HuH-7 (cell line): ENCODE results near the gene SUMF2.
"Not testable (repeated sequence)": the region's sequence is repeated elsewhere in the genome, so short reads cannot be mapped to it uniquely, and the experiment has no call there.

Experiments
- DNase-seq: peaks from one replicate; pipeline ENCODE4 v3.0.0; 2011; ENCODE audit warnings: low spot score

The SUMF2 gene

GRCh38 chr7:56063882-56064625, at the start of gene SUMF2:
Gene SUMF2, plus strand, starts transcription at chr7:56064286. Its CDS starts 26 bp downstream, at chr7:56064312.
- peak; percentile 99 for DNase-seq

- not testable (repeated sequence) for DNase-seq
Observed at GRCh38 chr7:56017015-56017414, 47.1 kb upstream of the SUMF2 start.

GRCh38 chr7:56019501-56019900, 44.6 kb upstream of the SUMF2 start:
- no peak for DNase-seq

DNA sequence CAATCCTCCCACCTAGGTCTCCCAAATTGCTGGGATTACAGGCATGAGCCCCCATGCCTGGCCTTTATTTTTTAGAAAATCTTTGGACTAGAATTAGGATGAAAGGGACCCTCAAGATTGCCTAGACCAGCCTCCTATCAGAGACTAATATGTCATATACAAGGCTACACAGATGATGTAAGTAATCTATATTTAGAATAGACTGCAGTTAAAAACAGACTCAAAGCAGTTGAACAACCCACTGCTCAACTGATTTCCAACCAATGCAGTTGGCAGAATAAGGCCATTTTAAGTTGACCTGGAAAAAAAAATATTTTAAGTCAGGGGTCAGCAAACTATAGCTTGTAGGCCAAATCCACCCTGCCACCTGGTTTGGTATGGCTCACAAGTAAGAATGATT, 40.6 kb upstream of the SUMF2 start:
- no peak for DNase-seq

DNA sequence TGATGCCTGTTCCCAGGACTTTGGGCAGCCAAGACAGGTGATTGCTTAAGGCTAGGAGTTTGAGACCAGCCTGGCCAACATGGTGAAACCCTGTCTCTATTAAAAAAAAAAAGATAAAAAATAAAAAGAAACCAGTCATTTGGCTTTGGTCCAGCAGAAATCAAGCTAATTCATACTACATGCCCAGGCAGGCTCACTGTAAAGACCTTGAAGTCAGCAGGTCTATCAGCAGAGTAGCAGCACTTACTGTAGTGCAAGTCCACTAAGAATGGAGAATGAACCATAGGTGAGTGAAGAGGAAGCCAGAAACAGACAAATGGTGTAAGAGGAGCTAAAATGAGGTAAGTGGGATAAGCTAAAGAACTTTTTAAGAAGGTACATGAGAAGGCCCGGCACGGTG, 37.5 kb upstream of the SUMF2 start:
- no peak for DNase-seq

DNA sequence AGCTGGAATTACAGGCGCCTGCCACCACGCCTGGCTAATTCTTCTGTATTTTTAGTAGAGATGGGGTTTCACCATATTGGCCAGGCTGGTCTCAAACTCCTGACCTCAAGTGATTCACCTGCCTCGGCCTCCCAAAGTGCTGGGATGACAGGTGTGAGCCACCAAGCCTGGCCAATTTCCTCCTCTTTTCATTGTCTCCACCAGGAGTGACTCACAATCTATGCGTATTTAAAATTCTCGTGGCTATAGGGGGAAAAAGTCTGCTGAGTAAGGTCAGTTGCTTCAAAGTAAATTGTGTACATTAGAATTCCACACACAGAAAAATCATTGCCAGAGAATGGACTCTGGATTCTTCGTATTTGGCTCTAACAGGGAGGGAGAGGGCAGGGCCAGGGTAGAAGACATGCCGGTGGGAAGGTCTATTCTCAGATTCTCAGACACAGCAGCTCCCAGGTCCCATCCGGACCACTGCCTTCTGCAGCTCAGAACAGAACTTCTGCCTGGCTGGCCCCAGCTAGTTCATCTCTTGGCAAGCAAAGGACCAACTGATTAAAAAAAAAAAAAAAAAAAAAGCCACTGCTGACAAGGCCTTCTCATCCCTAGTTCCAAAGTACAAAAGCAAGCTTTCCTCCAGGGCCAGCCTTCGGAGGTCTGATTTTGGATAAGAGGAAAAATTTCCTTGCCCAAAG, 35.0 kb upstream of the SUMF2 start:
- DNase-seq: peak; percentile 76

- no peak for DNase-seq
Observed at GRCh38 chr7:56030340-56030739, 33.7 kb upstream of the SUMF2 start.

DNA sequence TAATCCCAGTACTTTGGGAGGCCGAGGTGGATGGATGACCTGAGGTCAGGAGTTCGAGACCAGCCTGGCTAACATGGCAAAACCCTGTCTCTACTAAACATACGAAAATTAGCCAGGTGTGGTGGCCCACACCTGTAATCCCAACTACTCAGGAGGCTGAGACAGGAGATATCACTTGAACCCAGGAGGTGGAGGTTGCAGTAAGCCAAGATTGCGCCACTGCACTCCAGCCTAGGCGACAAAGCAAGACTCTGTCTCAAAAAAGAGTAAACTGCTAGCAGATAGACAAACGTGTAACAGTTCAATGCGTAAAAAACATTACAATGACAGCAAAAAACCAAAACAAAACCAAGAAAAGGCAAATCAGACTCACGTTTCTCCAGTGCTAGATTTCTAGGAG, 32.5 kb upstream of the SUMF2 start:
- DNase-seq: not testable (repeated sequence)

- DNase-seq: not testable (repeated sequence)
Observed at GRCh38 chr7:56032578-56032977, 31.5 kb upstream of the SUMF2 start.

GRCh38 chr7:56033671-56034432, 30.2 kb upstream of the SUMF2 start:
- DNase-seq: peak; percentile 85

GRCh38 chr7:56040730-56041129, 23.4 kb upstream of the SUMF2 start:
- no peak for DNase-seq

DNA sequence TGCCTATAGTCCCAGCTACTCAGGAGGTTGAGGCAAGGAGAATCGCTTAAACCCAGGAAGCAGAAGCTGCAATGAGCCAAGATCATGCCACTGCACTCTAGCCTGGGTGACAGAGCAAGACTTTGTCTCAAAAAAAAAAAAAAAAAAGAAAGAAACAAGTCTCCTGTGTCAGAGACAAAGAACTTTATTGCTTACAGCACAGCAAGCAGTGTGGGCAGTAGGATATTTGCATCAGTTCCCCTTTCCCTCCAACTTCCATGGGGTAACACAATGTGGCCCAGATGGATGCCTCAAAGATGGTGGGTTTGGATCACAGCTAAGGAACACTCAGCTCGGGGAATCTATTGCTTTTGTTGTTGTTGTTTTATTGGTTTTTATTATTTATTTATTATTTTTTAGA, 18.3 kb upstream of the SUMF2 start:
- not testable (repeated sequence) for DNase-seq

DNA sequence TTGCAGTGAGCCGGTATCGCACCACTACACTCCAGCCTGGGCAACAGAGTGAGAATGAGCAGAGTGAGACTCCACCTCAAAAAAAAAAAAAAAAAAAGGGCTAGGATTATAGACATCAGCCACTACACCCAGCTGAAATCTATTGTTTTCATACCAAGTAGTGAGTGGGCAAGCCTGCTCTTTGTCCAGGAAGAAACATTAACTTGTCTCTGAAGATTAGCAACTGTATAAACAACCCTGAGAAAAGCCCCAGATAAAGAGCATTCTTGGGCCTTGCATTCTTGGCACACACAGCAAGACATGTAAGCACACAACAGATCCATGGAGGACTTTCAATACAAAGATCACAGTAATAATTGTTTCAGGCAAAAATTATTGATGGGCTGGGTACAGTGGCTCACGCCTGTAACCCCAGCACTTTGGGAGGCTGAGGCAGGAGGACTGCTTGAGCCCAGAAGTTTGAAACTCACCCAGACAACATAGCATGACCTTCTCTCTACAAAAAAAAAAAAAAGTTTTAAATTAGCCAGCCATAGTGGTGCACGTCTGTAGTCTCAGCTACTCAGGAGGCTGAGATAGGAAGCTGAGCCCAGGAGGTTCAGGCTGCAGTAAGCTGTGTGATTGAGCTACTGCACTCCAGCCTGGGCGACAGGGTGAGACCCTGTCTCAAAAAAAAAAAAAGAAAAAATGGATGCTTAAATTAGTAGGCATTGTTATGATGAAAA, 17.2 kb upstream of the SUMF2 start:
- DNase-seq: no peak

DNA sequence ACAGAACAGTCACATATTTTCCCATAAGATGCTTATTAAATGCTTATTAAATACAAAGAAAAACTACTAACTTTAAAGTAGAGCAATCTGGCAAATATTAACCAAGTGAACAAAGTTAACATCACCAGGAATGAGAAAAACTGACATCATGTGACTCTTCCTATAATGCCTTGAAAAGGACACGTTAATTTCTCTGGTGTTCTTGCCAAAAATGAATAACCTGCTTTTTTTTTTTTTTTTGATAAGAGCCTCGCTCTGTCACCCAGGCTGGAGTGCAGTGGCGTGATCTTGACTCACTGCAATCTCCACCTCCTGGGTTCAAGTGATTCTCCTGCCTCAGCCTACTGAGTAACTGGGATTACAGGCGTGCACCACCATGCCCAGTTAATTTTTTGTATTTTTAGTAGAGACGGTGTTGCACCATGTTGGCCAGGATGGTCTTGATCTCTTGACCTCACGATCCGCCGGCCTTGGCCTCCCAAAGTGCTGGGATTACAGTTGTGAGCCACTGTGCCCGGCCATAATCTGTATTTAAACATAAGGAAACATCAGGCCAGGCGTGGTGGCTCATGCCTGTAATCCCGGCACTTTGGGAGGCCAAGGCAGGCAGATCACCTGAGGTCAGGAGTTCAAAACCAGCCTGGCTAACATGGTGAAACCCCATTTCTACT, 16.5 kb upstream of the SUMF2 start:
- not testable (repeated sequence) for DNase-seq

DNA sequence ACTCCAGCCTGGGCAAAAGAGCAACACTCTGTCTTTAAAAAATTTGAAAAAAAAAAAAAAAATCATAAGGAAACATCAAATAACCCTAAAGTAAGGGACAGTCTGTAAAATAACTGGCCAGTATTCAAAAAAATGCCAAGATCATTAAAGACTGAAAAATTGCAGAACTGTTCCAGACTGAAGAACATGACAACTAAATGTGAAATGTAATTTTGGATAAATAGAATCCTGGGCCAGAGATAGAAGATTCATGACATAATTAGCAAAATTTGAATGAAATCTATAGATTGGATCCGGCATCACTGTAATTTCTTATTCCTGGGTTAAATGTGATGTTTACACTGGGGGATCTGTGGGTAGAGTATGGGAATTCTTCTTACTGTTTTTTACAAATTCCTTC, 15.8 kb upstream of the SUMF2 start:
- DNase-seq: no peak

DNA sequence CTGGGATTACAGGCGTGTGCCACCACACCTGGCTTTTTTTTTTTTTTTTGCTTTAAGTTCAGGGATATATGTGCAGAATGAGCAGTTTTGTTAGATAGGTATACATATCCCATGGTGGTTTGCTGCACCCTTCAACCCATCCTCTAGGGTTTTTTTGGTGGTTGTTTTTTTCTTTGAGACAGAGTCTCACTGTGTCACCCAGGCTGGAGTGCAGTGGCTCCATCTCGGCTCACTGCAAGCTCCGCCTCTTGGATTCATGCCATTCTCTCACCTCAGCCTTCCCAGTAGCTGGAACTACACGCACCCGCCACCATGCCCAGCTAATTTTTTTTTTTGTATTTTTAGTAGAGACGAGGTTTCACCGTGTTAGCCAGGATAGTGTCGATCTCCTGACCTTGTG, 15.3 kb upstream of the SUMF2 start:
- not testable (repeated sequence) for DNase-seq

DNA sequence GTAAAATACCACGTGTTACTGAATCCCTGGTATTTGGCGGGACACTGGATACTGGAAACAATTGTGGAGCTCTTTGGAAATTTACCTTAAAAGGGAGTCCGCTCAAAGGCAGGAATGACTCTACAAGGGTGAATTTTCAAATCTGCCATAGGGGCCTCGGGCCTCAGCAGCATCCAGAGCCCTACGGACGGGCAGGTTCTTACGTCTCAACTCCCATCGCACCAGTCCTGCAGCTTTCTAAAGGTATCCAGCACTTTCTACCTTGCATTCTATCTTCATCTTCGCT, 13.1 kb upstream of the SUMF2 start:
- no peak for DNase-seq

GRCh38 chr7:56051339-56052191, 12.5 kb upstream of the SUMF2 start, which contains the start of the genes CCT6A and PSPH:
Gene CCT6A, plus strand, starts transcription at chr7:56051765. Its CDS starts 84 bp downstream, at chr7:56051849.
Gene PSPH, minus strand, starts transcription at chr7:56051444. Its CDS starts 30,232 bp downstream, at chr7:56021212.
- DNase-seq: peak; percentile 95

DNA sequence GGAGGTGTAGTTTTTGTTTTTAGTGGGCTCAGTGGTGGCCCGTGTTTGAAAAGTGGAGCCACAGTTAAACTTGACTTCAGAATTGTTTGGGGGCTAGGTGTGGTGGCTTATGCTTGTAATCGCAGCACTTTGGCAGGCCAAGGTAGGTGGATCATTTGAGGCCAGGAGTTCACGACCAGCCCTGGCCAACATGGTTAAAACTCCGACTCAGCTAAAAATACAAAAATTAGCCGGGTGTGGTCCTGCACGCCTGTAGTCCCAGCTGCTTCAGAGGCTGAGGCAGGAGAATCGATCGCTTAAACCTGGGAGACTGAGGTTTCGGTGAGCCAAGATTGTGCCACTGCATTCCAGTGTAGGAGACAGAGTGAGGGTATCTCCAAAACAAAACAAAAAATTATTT, 10.7 kb upstream of the SUMF2 start:
- no peak for DNase-seq

DNA sequence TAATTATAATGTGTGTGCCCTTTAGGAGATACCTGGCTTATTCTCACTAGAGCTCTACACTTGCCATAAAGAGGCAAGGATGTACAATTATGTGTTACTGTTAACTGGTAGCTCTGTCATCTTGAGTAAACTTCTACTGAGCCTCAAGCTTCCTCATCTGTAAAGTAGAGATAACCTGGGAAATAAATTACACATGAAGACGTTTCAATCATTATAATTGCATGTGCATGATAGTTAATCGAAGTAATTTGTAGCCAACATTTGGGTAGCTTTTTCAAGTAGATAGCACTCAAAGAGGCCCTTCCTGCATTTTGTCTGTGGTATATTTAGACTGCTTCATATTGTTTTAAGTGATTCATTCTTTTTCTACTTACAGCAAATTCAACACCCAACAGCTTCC, 10.1 kb upstream of the SUMF2 start:
- no peak for DNase-seq

- DNase-seq: no peak
Observed at GRCh38 chr7:56062382-56062781, 1.7 kb upstream of the SUMF2 start.
